ENCODE measurements around the gene LRRC3C.

DNA sequence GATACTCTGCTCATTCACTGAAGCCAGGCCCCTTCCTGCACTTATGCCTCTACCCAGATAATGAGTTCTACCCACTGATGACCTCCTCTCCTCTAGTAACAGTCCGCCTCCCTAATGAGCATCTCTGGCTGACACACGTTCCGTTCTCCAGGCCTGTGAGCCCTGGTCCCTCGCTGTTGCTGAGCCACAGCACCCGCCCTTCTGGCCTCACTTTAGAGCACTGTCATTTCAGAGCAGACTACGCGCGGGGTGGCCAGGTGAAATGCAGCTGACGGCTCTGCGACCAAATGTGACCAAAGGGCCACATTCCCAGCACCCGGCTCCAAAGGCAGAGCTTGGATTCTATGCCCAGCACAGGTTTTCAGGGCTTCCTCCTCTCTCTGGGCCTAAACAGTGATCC is 66.9 kb downstream of the LRRC3C start:
- TF ChIP-seq, protein P1, sequence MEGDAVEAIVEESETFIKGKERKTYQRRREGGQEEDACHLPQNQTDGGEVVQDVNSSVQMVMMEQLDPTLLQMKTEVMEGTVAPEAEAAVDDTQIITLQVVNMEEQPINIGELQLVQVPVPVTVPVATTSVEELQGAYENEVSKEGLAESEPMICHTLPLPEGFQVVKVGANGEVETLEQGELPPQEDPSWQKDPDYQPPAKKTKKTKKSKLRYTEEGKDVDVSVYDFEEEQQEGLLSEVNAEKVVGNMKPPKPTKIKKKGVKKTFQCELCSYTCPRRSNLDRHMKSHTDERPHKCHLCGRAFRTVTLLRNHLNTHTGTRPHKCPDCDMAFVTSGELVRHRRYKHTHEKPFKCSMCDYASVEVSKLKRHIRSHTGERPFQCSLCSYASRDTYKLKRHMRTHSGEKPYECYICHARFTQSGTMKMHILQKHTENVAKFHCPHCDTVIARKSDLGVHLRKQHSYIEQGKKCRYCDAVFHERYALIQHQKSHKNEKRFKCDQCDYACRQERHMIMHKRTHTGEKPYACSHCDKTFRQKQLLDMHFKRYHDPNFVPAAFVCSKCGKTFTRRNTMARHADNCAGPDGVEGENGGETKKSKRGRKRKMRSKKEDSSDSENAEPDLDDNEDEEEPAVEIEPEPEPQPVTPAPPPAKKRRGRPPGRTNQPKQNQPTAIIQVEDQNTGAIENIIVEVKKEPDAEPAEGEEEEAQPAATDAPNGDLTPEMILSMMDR (IDR thresholded peaks at IDR 0.05), result no peak
- no peak for TF ChIP-seq POLR2A (IDR thresholded peaks at IDR 0.05)

All from right lobe of liver (tissue), 4 donors.